PC-9 (cell line): Measurements from ENCODE around the gene NT5C1A.

Experiments
- EZH2 ChIP-seq: fragments of 200-600 bp; sonication (generic); IDR thresholded peaks from 2 replicates; pipeline ENCODE4 v1.8.0; 2017; ENCODE audit warnings: antibody characterized with exemption, low read depth
- TF ChIP-seq, protein P1 (sequence below): fragments of 200-600 bp; sonication (generic); conservative IDR thresholded peaks from 2 replicates; pipeline ENCODE4 v1.6.1; 2017; ENCODE audit warnings: mixed run types, antibody characterized with exemption, mild to moderate bottlenecking, moderate library complexity

DNA sequence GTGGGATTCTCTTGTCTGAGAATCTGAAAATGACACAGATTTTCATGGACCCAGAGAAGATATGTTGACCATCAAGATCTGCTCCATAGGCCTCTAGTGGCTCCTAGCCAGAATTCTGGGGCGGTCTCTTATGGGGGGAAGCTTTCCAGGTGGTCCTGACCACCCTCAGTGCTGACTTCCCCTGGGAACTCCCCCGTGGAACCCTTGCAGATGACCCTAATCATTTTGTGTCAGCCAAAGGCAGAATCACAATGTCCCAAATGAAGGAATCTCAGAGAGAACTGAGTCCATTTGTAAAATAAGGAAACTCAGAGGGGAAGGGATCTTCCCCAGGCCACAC, 36.1 kb downstream of the NT5C1A start:
- TF ChIP-seq, protein P1, sequence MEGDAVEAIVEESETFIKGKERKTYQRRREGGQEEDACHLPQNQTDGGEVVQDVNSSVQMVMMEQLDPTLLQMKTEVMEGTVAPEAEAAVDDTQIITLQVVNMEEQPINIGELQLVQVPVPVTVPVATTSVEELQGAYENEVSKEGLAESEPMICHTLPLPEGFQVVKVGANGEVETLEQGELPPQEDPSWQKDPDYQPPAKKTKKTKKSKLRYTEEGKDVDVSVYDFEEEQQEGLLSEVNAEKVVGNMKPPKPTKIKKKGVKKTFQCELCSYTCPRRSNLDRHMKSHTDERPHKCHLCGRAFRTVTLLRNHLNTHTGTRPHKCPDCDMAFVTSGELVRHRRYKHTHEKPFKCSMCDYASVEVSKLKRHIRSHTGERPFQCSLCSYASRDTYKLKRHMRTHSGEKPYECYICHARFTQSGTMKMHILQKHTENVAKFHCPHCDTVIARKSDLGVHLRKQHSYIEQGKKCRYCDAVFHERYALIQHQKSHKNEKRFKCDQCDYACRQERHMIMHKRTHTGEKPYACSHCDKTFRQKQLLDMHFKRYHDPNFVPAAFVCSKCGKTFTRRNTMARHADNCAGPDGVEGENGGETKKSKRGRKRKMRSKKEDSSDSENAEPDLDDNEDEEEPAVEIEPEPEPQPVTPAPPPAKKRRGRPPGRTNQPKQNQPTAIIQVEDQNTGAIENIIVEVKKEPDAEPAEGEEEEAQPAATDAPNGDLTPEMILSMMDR, result no peak
- TF ChIP-seq EZH2, result no peak
